Measurements from ENCODE around the gene CCM2. TPM values are rescaled to one million over a fixed set of nuclear protein-coding genes. Genes with fewer than 3 reads are reported as not detected.

The CCM2 gene
- total and polyA plus RNA-seq, 7 donors: 28.1 to 54.2 (median 34.1) TPM

DNA sequence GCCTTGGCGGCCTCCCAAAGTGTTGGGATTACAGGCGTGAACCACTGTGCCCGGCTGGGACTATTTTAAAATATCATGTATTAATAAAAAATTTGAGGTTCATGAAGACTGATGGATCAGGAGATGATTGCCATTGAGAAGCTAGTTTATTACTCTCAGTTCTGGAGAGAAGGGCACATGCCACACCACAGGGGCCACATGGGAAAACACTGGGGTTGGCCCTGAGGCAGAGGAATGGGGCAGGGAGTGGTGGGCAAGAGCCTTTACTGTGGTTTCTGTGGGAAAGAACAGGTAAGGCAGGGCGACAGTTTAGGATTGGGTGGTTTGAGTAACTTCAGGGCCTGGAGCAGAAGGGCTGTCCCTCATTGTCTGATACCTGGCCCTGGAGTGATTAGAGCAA is 118.3 kb downstream of the CCM2 start:
- DNase-seq: peak; percentile 40
- TF ChIP-seq POLR2AphosphoS5 (IDR thresholded peaks at IDR 0.05) (no peak), POLR2A (IDR thresholded peaks at IDR 0.05) (no peak), EP300 (IDR thresholded peaks at IDR 0.05) (no peak)
- TF ChIP-seq, protein P1, sequence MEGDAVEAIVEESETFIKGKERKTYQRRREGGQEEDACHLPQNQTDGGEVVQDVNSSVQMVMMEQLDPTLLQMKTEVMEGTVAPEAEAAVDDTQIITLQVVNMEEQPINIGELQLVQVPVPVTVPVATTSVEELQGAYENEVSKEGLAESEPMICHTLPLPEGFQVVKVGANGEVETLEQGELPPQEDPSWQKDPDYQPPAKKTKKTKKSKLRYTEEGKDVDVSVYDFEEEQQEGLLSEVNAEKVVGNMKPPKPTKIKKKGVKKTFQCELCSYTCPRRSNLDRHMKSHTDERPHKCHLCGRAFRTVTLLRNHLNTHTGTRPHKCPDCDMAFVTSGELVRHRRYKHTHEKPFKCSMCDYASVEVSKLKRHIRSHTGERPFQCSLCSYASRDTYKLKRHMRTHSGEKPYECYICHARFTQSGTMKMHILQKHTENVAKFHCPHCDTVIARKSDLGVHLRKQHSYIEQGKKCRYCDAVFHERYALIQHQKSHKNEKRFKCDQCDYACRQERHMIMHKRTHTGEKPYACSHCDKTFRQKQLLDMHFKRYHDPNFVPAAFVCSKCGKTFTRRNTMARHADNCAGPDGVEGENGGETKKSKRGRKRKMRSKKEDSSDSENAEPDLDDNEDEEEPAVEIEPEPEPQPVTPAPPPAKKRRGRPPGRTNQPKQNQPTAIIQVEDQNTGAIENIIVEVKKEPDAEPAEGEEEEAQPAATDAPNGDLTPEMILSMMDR (IDR thresholded peaks at IDR 0.05): no peak
- H3K4me3 ChIP-seq: no peak overlapping the region
- intact Hi-C loops (cut with DNase I): loop anchor here (10.0 kb wide), 1 partner anchor 513 kb away; the partner anchor contains the start of gene OGDH
- H3K4me1 ChIP-seq: no peaks in the 10 kb centered on the region
- no peaks in the 10 kb centered on the region for H3K9me3 ChIP-seq
- H3K27me3 ChIP-seq: peaks cover 0 to 4% (median 0%) of the 10 kb centered on the region in 3 donors
- no peak overlapping the region for H3K27ac ChIP-seq
- 83 to 84% methylated on average over 4 of the region's 4 CpGs for WGBS, 2 donors
- no peaks in the 10 kb centered on the region for H3K36me3 ChIP-seq

DNA sequence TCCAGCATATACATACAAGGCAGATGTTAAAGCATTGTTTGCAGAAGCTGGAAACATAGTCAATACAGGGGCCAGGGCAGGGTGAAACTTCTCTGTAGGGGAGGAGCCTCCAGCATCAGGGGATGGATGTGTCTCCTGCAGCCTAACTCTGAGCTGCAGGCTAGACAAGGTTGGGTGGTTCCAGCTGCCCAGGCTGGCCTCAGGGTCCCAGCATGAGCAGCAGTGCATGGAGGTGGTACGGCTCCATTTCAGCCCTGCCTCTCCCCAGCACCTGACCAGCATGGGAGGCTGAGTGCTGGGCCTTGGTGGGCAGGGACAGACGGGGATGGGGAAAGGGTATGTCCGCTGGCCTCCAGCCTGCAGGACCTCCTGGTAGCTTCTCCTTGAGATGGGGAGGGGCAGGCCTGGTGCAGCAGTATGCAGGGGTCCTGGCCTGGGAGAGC is 118.9 kb downstream of the CCM2 start:
- no peaks in the 10 kb centered on the region for H3K36me3 ChIP-seq
- intact Hi-C loops (cut with DNase I): loop anchor here (10.0 kb wide), 1 partner anchor 514 kb away; the partner anchor contains the start of gene OGDH
- DNase-seq: no peak
- no peaks in the 10 kb centered on the region for H3K4me1 ChIP-seq
- 85 to 94% methylated on average over 3 of the region's 3 CpGs for WGBS, 2 donors
- no peaks in the 10 kb centered on the region for H3K9me3 ChIP-seq
- no peak overlapping the region for H3K27ac ChIP-seq
- peaks cover 0 to 4% (median 0%) of the 10 kb centered on the region in 3 donors for H3K27me3 ChIP-seq
- H3K4me3 ChIP-seq: no peak overlapping the region
- TF ChIP-seq POLR2A (IDR thresholded peaks at IDR 0.05) (no peak), POLR2AphosphoS5 (IDR thresholded peaks at IDR 0.05) (no peak), EP300 (IDR thresholded peaks at IDR 0.05) (no peak)
- TF ChIP-seq, protein P1 (IDR thresholded peaks at IDR 0.05): no peak

DNA sequence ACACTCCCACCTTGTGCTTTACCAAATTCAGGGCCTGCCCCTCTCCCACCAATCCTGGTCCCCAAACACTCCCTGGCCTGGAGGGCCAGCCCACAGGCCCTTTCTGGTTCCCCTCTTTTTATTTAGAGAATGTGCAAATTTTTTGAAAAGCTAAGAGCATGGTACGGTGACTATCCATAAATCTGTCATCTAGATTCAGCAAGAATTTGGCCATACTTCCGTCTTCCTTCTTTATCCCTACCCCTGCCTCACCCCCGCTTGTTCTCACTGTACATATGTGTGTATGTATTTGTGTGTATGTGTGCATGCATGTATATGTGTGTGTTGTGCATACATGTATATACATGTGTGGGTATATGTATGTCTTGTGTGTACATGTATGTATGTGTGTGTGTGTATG is 119.5 kb downstream of the CCM2 start:
- no peaks in the 10 kb centered on the region for H3K36me3 ChIP-seq
- peaks cover 0 to 4% (median 0%) of the 10 kb centered on the region in 3 donors for H3K27me3 ChIP-seq
- H3K9me3 ChIP-seq: no peaks in the 10 kb centered on the region
- intact Hi-C loops (cut with DNase I): loop anchor here (10.0 kb wide), 1 partner anchor 515 kb away; the partner anchor contains the start of gene OGDH
- no peak overlapping the region for H3K27ac ChIP-seq
- TF ChIP-seq EP300 (IDR thresholded peaks at IDR 0.05): no peak
- 91 to 94% methylated on average over 3 of the region's 3 CpGs for WGBS, 2 donors
- DNase-seq: no peak
- no peaks in the 10 kb centered on the region for H3K4me1 ChIP-seq
- H3K4me3 ChIP-seq: no peak overlapping the region

DNA sequence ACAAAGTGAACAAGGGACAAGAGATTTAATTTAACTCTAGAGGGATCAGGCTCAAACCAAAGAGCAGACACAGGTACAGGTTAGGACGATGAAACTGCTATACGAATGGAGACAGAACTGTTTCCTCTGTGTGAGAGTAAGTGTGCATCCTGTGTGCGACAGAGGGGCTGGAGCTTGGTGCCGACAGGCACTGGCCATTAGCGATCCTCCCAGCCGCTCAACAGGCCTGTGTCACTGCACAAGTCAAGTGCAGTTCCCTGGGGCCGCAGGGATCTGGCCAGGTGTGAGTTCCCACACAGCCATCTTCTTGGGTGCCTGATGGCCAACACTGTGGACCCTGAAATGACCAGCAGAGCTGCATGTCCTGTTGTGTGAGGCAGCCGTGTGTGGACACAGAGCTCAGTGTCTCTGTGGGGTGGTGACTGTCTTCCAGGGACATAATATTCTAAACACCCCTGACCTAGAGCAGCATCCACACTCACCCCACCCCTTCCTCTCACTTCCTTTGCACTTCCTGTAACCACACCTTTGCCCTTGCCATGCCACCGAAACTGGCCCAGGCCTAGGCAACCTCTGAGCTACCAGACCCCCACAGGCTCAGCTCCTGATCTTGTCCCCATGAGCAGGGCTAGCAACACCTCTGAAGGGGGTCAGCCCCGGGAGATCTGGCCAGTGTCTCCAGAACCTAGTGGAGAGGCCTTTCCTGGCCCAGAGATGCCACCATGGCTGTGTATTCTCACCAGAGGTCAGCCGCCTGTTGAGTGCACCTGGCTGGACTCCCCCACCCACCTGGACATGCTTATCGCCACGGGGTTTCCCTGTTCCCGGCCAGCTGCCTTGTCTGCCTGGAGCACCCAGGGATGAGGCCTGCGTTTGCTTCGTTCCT is 123.2 kb downstream of the CCM2 start:
- H3K27me3 ChIP-seq: no peaks in the 10 kb centered on the region
- TF ChIP-seq POLR2AphosphoS5 (IDR thresholded peaks at IDR 0.05) (no peak), EP300 (IDR thresholded peaks at IDR 0.05) (no peak), POLR2A (IDR thresholded peaks at IDR 0.05) (no peak)
- TF ChIP-seq, protein P1 (IDR thresholded peaks at IDR 0.05): no peak
- WGBS, 2 donors: 80 to 83% methylated on average over 16 of the region's 16 CpGs
- no peak overlapping the region for H3K27ac ChIP-seq
- H3K9me3 ChIP-seq: no peaks in the 10 kb centered on the region
- H3K4me1 ChIP-seq: no peaks in the 10 kb centered on the region
- no peak for DNase-seq
- no peak overlapping the region for H3K4me3 ChIP-seq
- no peaks in the 10 kb centered on the region for H3K36me3 ChIP-seq
- intact Hi-C loops (cut with DNase I): no loop called here

DNA sequence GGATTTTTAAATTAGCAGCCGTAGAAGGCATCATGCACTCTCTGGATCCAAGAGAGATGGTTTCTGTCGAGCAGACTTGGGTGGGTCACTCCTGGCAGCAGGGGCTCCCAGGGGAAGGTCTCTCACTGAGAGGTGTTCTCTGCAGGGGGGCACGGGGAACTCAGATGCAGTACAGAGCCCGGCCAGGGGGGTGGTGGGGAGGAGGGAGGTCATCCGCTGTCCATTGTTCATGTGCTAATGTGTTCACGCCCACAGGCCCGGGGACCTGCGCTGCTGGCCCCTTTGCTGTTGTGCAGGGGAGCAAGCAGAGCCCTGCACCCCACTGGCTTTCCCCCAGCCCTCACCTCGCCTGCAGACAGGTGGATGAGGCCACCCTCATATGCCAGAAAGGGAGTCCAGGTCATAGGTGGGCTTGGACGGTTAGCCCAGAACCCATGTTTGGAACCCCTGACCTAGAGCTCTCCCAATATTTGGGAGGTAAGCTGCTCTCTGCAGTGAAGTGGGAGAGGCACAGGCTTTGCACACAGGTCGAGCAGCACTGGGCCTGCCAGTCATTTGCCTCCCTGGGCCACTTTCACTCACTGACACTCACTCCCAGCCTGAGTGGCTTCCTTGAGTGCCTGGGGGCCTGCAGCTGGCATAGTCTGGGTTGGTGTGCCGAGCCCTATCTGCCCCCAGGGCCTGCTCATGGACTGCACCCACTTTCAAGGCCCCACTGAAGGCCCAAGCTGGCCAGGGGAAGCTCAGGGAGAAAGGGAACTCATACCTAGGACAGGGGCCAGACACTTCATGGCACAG is 124.1 kb downstream of the CCM2 start:
- no peaks in the 10 kb centered on the region for H3K27me3 ChIP-seq
- intact Hi-C loops (cut with DNase I): no loop called here
- H3K4me3 ChIP-seq: no peak overlapping the region
- DNase-seq: no peak
- no peak overlapping the region for H3K27ac ChIP-seq
- H3K4me1 ChIP-seq: no peaks in the 10 kb centered on the region
- H3K36me3 ChIP-seq: no peaks in the 10 kb centered on the region
- 81 to 87% methylated on average over 12 of the region's 12 CpGs for WGBS, 2 donors
- TF ChIP-seq POLR2AphosphoS5 (IDR thresholded peaks at IDR 0.05) (no peak), EP300 (IDR thresholded peaks at IDR 0.05) (no peak), POLR2A (IDR thresholded peaks at IDR 0.05) (no peak)
- TF ChIP-seq, protein P1 (IDR thresholded peaks at IDR 0.05): no peak
- no peaks in the 10 kb centered on the region for H3K9me3 ChIP-seq
